ENCODE results near the gene THRB.

GRCh38 chr3:24364359-24364758 lies 130.3 kb downstream of the THRB start:
- TF ChIP-seq, protein P1, sequence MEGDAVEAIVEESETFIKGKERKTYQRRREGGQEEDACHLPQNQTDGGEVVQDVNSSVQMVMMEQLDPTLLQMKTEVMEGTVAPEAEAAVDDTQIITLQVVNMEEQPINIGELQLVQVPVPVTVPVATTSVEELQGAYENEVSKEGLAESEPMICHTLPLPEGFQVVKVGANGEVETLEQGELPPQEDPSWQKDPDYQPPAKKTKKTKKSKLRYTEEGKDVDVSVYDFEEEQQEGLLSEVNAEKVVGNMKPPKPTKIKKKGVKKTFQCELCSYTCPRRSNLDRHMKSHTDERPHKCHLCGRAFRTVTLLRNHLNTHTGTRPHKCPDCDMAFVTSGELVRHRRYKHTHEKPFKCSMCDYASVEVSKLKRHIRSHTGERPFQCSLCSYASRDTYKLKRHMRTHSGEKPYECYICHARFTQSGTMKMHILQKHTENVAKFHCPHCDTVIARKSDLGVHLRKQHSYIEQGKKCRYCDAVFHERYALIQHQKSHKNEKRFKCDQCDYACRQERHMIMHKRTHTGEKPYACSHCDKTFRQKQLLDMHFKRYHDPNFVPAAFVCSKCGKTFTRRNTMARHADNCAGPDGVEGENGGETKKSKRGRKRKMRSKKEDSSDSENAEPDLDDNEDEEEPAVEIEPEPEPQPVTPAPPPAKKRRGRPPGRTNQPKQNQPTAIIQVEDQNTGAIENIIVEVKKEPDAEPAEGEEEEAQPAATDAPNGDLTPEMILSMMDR (IDR thresholded peaks at IDR 0.05 in 8 of 11, conservative IDR thresholded peaks at IDR 0.05 in 3 of 11): no peak
- TF ChIP-seq POLR2A (IDR thresholded peaks at IDR 0.05) (no peak), POLR2AphosphoS5 (IDR thresholded peaks at IDR 0.05) (no peak)
